Measurements from ENCODE around the gene HYCC2. TPM values are rescaled to one million over a fixed set of nuclear protein-coding genes. Genes with fewer than 3 reads are reported as not detected.

The HYCC2 gene
- total RNA-seq, 4 donors from 2014 or later = 9.6 to 27.9 (median 15.2) TPM

GRCh38 chr2:201108341-201108740 is 36.9 kb upstream of the HYCC2 start:
- WGBS, 2 donors = 87 to 90% methylated on average over 2 of the region's 2 CpGs
- H3K4me3 ChIP-seq (ENCODE audit: low read depth, poor library complexity, severe bottlenecking) = no peak overlapping the region
- no peak for DNase-seq (ENCODE audit: low spot score in 2 of 2)
- TF ChIP-seq POLR2A (IDR thresholded peaks at IDR 0.05) = no peak
- TF ChIP-seq, protein P1, sequence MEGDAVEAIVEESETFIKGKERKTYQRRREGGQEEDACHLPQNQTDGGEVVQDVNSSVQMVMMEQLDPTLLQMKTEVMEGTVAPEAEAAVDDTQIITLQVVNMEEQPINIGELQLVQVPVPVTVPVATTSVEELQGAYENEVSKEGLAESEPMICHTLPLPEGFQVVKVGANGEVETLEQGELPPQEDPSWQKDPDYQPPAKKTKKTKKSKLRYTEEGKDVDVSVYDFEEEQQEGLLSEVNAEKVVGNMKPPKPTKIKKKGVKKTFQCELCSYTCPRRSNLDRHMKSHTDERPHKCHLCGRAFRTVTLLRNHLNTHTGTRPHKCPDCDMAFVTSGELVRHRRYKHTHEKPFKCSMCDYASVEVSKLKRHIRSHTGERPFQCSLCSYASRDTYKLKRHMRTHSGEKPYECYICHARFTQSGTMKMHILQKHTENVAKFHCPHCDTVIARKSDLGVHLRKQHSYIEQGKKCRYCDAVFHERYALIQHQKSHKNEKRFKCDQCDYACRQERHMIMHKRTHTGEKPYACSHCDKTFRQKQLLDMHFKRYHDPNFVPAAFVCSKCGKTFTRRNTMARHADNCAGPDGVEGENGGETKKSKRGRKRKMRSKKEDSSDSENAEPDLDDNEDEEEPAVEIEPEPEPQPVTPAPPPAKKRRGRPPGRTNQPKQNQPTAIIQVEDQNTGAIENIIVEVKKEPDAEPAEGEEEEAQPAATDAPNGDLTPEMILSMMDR (IDR thresholded peaks at IDR 0.05) = no peak
- intact Hi-C loops (cut with DNase I; ENCODE audit: low total_unique reads) = no loop called here

DNA sequence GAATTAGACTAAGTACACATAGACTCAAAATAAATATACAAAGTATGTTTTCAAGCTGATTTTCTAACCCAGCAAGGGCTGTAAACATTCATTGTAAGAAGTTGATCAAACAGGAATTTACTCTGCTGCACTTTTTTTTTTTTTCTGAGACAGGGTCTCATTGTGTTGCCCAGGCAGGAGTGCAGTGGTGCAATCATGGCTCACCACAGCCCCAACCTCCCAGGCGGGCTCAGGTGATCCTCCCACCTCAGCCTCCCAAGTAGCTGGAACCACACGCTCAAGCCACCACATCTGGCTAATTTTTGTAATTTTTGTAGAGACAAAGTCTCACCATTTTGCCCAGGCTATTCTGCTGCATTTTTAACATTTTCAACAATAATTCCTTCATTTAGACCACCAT is 36.2 kb upstream of the HYCC2 start:
- WGBS, 2 donors = 89 to 97% methylated on average over 2 of the region's 2 CpGs
- intact Hi-C loops (cut with DNase I; ENCODE audit: low total_unique reads) = no loop called here
- H3K4me3 ChIP-seq (ENCODE audit: low read depth, poor library complexity, severe bottlenecking) = no peak overlapping the region
- DNase-seq (ENCODE audit: low spot score in 2 of 2) = no peak
- TF ChIP-seq, protein P1 (IDR thresholded peaks at IDR 0.05) = no peak
- no peak for TF ChIP-seq POLR2A (IDR thresholded peaks at IDR 0.05)

DNA sequence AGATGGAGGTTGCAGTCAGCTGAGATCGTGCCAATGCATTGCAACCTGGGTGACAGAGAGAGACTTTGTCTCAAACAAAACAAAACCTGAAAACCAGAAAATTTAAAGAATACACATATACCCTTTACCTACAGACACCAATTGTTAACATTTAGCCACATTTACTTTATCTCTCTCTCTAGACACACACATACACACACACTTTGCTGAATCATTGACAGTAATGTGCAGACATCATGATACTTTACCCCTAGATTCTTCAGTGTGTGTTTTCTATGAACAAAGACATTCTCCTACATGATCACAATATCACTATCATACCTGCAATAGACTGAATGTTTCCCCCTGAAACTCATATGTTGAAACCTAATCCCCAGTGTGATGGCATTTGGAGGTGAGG is 34.3 kb upstream of the HYCC2 start:
- WGBS, 2 donors = 97 to 100% methylated on average over 1 of the region's 1 CpG
- no peak overlapping the region for H3K4me3 ChIP-seq (ENCODE audit: low read depth, poor library complexity, severe bottlenecking)
- no peak for TF ChIP-seq POLR2A (IDR thresholded peaks at IDR 0.05)
- TF ChIP-seq, protein P1 (IDR thresholded peaks at IDR 0.05) = no peak
- no peak for DNase-seq (ENCODE audit: low spot score in 2 of 2)
- intact Hi-C loops (cut with DNase I; ENCODE audit: low total_unique reads) = no loop called here

DNA sequence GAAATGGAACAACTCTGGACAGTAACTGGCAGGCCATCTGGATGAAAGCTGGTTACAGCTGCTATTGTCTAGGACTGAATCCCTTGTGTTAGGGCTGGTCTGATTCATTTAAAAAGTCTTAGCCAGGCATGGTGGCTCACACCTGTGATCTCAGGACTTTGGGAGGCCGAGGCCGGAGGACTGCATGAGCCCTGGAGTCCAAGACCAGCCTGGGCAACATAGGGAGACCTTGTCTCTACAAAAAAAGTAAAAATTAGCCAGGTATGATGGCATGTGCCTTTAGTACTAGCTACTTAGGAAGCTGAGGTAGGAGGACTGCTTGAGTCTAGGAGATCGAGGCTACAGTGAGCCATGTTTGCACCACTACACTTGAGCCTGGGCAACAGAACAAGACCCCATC is 29.0 kb upstream of the HYCC2 start:
- 94 to 95% methylated on average over 3 of the region's 3 CpGs for WGBS, 2 donors
- no peak for TF ChIP-seq POLR2A (IDR thresholded peaks at IDR 0.05)
- TF ChIP-seq, protein P1 (IDR thresholded peaks at IDR 0.05) = no peak
- intact Hi-C loops (cut with DNase I; ENCODE audit: low total_unique reads) = no loop called here
- DNase-seq (ENCODE audit: low spot score in 2 of 2) = no peak
- H3K4me3 ChIP-seq (ENCODE audit: low read depth, poor library complexity, severe bottlenecking) = no peak overlapping the region

- TF ChIP-seq, protein P1 (IDR thresholded peaks at IDR 0.05) = no peak
- TF ChIP-seq POLR2A (IDR thresholded peaks at IDR 0.05) = no peak
- DNase-seq (ENCODE audit: low spot score in 2 of 2) = no peak
- no peak overlapping the region for H3K4me3 ChIP-seq (ENCODE audit: low read depth, poor library complexity, severe bottlenecking)
- intact Hi-C loops (cut with DNase I; ENCODE audit: low total_unique reads) = no loop called here
- 92 to 93% methylated on average over 5 of the region's 5 CpGs for WGBS, 2 donors
These were observed 22.1 kb upstream of the HYCC2 start for GRCh38 chr2:201093573-201093972.

- intact Hi-C loops (cut with DNase I; ENCODE audit: low total_unique reads) = no loop called here
- no peak for TF ChIP-seq POLR2A (IDR thresholded peaks at IDR 0.05)
- TF ChIP-seq, protein P1 (IDR thresholded peaks at IDR 0.05) = no peak
- 91 to 95% methylated on average over 4 of the region's 4 CpGs for WGBS, 2 donors
- DNase-seq (ENCODE audit: low spot score in 2 of 2) = no peak
- H3K4me3 ChIP-seq (ENCODE audit: low read depth, poor library complexity, severe bottlenecking) = no peak overlapping the region
These were observed 19.1 kb upstream of the HYCC2 start for GRCh38 chr2:201090574-201090973.
